ENCODE measurements around the gene SAMD10. TPM values are rescaled to one million over a fixed set of nuclear protein-coding genes. Genes with fewer than 3 reads are reported as not detected.

SAMD10 gene
- polyA plus RNA-seq, 12 donors = 1.8 to 9.9 (median 2.5) TPM; not detected in 1

- DNase-seq = no peak
These were observed 21.6 kb downstream of the SAMD10 start for GRCh38 chr20:63957690-63958441.

- DNase-seq = no peak
These were observed 22.3 kb downstream of the SAMD10 start for GRCh38 chr20:63957004-63957689.

GRCh38 chr20:63956664-63957003 lies 22.8 kb downstream of the SAMD10 start:
- no peak for DNase-seq

- peak; percentile 91 for DNase-seq
These were observed 23.4 kb downstream of the SAMD10 start, which contains the start of gene UCKL1 for GRCh38 chr20:63955827-63956663. Gene UCKL1, minus strand, starts transcription at chr20:63956416. Its CDS starts 44 bp downstream, at chr20:63956372.

GRCh38 chr20:63955281-63955826 lies 24.1 kb downstream of the SAMD10 start:
- no peak for DNase-seq

GRCh38 chr20:63953764-63954429 lies 25.5 kb downstream of the SAMD10 start:
- no peak for DNase-seq

- DNase-seq = no peak
These were observed 26.7 kb downstream of the SAMD10 start for GRCh38 chr20:63952769-63953168.

- DNase-seq = no peak
These were observed 27.3 kb downstream of the SAMD10 start for GRCh38 chr20:63952210-63952535.

GRCh38 chr20:63951398-63952209 lies 27.8 kb downstream of the SAMD10 start:
- no peak for DNase-seq

- no peak for DNase-seq
These were observed 28.6 kb downstream of the SAMD10 start for GRCh38 chr20:63950701-63951397.

- DNase-seq = no peak
These were observed 31.6 kb downstream of the SAMD10 start for GRCh38 chr20:63947638-63948456.

- DNase-seq = no peak
These were observed 32.3 kb downstream of the SAMD10 start for GRCh38 chr20:63946986-63947637.

- no peak for DNase-seq
These were observed 33.2 kb downstream of the SAMD10 start for GRCh38 chr20:63945921-63946920.

GRCh38 chr20:63945031-63945658 lies 34.3 kb downstream of the SAMD10 start:
- DNase-seq = no peak

- no peak for DNase-seq
These were observed 35.1 kb downstream of the SAMD10 start for GRCh38 chr20:63944078-63944941.

- DNase-seq = no peak
These were observed 35.7 kb downstream of the SAMD10 start for GRCh38 chr20:63943808-63944077.

Data from muscle of arm (tissue), 12 donors.